HepG2 (cell line): ENCODE measurements around the gene SPRED3.

Source experiments
- SKI ChIP-seq: fragments of 450-650 bp; IDR thresholded peaks from one replicate; pipeline ENCODE4 v1.6.1; 2018; ENCODE audit warnings: mild to moderate bottlenecking; ENCODE audit not compliant: partially characterized antibody
- ZNF234 ChIP-seq: sonication (generic); formaldehyde crosslinking; conservative IDR thresholded peaks from 2 replicates; pipeline ENCODE4 v1.5.1; 2020; ENCODE audit warnings: mild to moderate bottlenecking, missing genetic modification reagents
- ZNF766 ChIP-seq: sonication (generic); formaldehyde crosslinking; IDR thresholded peaks from 2 replicates; pipeline ENCODE4 v1.5.0; 2020; ENCODE audit warnings: missing genetic modification reagents, borderline replicate concordance
- TF ChIP-seq, protein P1 (sequence below), 2 experiments: IDR thresholded peaks; 2 replicates each; pipeline ENCODE4 v1.6.1; 2011 to 2012; ENCODE audit warnings: low read length in 2 of 2, borderline replicate concordance in 1 of 2, low read depth in 1 of 2, mild to moderate bottlenecking in 1 of 2, moderate library complexity in 1 of 2
- TF ChIP-seq, protein P2 (sequence below): IDR thresholded peaks from 2 replicates; pipeline ENCODE4 v1.6.1; 2012; ENCODE audit warnings: inconsistent platforms

DNA sequence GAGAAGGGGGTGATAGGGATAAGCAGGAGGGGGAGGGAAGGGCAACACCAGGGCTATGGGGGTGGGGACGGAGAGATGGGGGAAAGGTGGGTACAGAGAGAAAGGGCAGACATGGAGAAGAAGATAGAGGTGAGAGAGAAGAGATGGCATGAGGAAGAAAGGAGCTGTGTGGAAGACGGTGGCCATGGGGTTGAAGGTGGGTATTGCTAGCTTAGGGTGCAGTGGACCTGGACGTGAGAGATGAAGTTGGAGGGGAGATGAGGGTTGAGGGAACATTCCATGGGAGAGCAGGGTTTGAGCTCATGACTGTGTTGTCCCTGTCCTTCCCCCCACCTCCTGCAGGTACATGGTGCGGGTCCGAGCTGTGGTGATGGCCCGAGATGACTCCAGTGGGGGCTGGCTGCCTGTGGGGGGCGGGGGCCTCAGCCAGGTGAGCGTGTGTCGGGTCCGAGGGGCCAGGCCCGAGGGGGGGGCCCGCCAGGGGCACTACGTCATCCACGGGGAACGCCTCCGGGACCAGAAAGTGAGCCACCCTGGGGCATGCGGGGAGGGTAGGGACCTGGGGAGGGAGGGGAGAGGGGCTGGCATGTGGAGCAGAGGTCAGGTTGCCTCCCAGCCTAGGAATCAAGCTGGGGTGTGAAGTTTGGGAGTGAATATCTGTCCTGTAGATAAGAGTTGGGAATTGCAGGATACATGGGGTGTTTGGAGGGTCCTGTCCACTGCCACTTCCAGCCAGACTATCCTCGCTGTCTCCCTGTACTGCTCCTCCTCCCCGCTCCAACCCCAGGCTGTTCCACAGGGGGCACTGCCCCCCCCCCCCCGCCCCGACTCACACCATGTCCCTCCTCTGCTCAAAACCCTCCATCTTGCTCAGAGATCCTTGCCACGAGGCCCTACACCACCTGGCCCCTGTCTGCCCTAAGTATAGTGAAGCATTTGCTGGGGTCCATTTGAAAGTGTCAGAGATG, 1.7 kb downstream of the SPRED3 start:
- TF ChIP-seq, protein P1, sequence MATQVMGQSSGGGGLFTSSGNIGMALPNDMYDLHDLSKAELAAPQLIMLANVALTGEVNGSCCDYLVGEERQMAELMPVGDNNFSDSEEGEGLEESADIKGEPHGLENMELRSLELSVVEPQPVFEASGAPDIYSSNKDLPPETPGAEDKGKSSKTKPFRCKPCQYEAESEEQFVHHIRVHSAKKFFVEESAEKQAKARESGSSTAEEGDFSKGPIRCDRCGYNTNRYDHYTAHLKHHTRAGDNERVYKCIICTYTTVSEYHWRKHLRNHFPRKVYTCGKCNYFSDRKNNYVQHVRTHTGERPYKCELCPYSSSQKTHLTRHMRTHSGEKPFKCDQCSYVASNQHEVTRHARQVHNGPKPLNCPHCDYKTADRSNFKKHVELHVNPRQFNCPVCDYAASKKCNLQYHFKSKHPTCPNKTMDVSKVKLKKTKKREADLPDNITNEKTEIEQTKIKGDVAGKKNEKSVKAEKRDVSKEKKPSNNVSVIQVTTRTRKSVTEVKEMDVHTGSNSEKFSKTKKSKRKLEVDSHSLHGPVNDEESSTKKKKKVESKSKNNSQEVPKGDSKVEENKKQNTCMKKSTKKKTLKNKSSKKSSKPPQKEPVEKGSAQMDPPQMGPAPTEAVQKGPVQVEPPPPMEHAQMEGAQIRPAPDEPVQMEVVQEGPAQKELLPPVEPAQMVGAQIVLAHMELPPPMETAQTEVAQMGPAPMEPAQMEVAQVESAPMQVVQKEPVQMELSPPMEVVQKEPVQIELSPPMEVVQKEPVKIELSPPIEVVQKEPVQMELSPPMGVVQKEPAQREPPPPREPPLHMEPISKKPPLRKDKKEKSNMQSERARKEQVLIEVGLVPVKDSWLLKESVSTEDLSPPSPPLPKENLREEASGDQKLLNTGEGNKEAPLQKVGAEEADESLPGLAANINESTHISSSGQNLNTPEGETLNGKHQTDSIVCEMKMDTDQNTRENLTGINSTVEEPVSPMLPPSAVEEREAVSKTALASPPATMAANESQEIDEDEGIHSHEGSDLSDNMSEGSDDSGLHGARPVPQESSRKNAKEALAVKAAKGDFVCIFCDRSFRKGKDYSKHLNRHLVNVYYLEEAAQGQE (IDR thresholded peaks at IDR 0.05; ENCODE audit: borderline replicate concordance in 1 of 2, low read depth in 1 of 2, low read length in 2 of 2), result no peak
- TF ChIP-seq SKI (no peak), ZNF234 (CRISPR knock-in tag) (no peak), ZNF766 (no peak)
- TF ChIP-seq, protein P2, sequence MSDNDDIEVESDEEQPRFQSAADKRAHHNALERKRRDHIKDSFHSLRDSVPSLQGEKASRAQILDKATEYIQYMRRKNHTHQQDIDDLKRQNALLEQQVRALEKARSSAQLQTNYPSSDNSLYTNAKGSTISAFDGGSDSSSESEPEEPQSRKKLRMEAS, result no peak
